ENCODE measurements around the gene SCAMP2.
A peak's percentile ranks its signal among the peaks of the same experiment; 100 is the strongest.

Gene SCAMP2

DNA sequence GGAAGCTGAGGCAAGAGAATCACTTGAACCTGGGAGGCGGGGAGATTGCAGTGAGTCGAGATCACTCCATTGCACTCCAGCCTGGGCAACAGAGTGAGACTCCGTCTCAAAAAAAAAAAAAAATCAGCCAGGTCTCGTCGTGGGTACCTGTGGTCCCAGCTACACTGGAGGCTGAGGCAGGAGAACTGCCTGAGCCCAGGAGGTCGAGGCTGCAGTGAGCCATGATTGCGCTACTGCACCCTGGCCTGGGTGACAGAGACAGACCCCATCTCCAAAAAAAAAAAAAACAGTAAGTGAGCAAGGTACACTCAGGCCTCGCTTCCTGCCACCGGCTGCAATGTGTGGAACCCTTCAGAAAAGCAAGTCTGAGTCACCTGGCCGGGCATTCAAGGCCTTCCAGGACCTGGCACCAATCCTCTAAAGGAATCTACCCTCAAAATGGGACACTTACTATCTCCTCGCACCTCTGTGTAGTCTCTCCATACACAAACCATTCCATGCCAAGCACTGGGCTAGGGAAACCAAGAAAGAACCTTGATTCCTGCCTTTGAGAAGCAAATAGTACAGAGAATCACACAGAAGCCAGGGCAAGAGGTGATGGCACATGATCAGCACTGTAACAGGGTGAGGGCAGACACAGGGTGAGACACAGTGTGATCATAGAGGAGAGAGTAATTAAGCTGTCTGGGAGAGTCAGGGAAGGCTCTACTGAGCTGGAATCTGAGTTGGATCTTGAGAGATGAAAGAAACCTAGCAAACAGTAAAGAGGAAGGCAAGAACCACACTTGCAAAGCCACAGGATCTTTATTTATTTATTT, 9.7 kb downstream of the SCAMP2 start:
- Histone ChIP-seq H3K36me3 (ENCODE audit: insufficient read depth, low read length) (0 out of 2 replicates have a peak, but pooled peaks cover 2% of the 10 kb centered on the region), H3K9me3 (ENCODE audit: control insufficient read depth, insufficient read depth, low read length) (peaks cover 5% of the 10 kb centered on the region; the same call in 1 of the 2 replicates), H3K9ac (ENCODE audit: low read depth, low read length) (no peak overlapping the region), H3K4me1 (ENCODE audit: insufficient read depth, low read length) (peaks cover 5% of the 10 kb centered on the region; the same call in 1 of the 2 replicates)

DNA sequence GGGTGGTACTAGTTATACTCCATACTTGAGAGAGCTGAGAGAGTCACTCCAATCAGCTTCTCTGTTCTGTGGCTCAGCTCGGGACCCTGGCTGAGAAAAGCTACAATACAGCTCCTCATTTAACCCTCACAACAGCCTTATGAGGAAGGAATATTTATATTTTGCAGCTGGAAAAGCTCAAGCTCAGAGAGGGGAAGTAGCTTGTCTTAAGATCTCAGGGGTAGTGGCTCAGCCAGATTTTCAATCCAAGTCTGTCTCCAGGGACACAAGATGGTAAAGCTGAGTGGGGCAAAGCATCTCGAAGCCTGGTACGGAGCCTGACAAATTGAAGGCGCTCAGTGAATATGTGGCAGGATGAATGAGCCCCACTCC, 14.8 kb downstream of the SCAMP2 start:
- Histone ChIP-seq H3K9me3 (ENCODE audit: control insufficient read depth, insufficient read depth, low read length) (no peaks in the 10 kb centered on the region), H3K4me1 (ENCODE audit: insufficient read depth, low read length) (no peaks in the 10 kb centered on the region; the same call in 1 of the 2 replicates), H3K36me3 (ENCODE audit: insufficient read depth, low read length) (no peaks in the 10 kb centered on the region), H3K9ac (ENCODE audit: low read depth, low read length) (no peak overlapping the region)

DNA sequence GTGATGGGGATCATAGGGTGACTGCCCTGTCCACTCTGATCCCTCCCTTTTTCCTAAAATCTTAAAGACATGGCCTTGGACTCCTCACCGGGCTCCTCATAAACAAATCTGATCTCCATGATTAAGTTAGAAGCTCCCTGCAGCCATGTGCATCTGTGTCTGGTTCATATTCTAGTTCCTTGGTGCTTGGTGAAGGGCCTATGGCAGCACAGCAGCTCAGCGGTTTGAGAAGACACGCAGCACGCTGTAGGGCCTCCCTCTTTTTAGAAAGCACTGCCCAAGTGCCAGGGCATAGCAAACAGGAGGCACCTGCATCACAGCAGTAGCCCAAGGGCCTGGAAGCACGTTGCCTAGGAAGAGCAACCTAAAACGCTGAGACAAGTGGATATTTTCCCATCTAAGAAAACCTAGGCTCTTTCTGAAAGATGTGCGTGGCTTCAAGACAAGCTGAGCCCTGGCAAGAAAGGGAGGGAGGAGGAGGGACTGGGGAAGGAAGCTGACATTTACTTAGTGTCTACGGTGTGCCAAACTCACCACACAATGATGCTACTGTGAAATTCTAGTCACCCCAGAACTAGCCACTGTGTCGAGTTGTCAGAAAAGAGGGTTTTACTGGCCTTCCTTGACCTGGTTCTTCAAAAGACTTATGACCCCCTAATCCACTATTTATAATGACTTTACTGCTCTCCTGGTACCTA, 15.3 kb downstream of the SCAMP2 start:
- Histone ChIP-seq H3K4me1 (ENCODE audit: insufficient read depth, low read length) (no peaks in the 10 kb centered on the region), H3K9ac (ENCODE audit: low read depth, low read length) (no peak overlapping the region), H3K36me3 (ENCODE audit: insufficient read depth, low read length) (no peaks in the 10 kb centered on the region), H3K9me3 (ENCODE audit: control insufficient read depth, insufficient read depth, low read length) (no peaks in the 10 kb centered on the region)

DNA sequence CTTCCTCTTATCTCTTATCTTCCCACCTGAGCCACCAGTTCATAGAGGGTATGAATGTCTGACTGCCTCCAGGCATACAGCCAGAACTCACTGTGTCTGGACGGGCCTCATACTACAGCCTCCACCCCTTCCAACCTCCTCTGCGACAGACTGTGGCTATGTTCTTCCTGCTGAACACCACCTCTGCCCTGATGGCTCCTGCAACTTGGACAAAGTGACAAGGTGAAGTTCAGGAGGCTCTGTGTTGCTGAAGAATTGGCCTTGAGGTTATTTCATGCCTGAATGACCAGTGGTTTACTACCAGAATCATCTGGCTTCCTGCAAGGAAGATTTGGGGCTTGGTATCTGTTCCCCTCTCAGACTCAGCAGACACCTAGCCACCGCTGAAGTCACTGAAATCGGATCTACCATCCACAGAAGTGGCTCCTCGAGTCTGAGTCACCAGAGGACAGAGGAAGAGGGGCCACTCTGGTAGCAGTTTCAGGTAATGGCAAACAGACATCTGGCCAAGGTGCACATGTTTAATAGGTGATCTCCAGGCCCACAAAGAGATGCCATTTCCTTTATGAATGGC, 16.0 kb downstream of the SCAMP2 start:
- Histone ChIP-seq H3K9ac (ENCODE audit: low read depth, low read length) (no peak overlapping the region), H3K4me1 (ENCODE audit: insufficient read depth, low read length) (no peaks in the 10 kb centered on the region), H3K36me3 (ENCODE audit: insufficient read depth, low read length) (no peaks in the 10 kb centered on the region), H3K9me3 (ENCODE audit: control insufficient read depth, insufficient read depth, low read length) (no peaks in the 10 kb centered on the region)

DNA sequence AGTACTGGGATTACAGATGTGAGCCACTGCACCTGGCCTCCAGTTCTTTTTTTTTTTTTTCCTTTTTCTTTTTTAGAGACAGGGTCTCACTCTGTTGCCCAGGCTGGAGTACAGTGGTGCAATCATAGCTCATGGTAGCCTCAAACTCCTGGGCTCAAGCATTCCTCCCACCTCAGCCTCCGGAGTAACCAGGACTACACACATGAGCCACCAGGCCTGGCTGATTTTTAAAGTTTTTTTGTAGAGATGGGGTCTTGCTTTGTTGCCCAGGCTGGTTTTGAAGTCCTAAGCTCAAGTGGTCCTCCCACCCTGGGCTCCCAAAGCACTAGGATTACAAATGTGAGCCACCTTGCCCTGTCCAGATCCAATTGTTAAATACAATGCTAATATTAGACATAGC, 16.6 kb downstream of the SCAMP2 start:
- Histone ChIP-seq H3K4me1 (ENCODE audit: insufficient read depth, low read length) (no peaks in the 10 kb centered on the region), H3K9me3 (ENCODE audit: control insufficient read depth, insufficient read depth, low read length) (no peaks in the 10 kb centered on the region), H3K9ac (ENCODE audit: low read depth, low read length) (no peak overlapping the region), H3K36me3 (ENCODE audit: insufficient read depth, low read length) (no peaks in the 10 kb centered on the region)

DNA sequence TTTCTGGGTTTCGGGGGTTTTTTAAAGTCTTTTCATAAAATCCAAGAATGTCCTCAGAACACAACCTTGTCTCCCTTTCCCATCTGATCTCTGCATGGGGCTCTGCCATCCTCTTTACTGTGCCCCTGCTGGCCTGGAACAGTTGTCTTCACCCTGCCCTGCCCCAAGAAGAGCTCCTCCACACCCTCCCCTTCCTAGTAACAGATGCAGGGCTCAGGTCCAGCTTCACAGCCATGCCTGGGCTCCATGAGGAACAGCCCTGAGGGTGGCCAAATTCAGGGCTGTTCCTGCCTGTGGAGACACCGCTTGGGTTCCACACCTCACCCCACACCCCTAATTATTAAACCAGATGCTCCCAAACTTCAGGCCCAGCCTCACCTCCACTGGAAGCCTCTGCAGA, 17.3 kb downstream of the SCAMP2 start:
- Histone ChIP-seq H3K9ac (ENCODE audit: low read depth, low read length) (no peak overlapping the region), H3K36me3 (ENCODE audit: insufficient read depth, low read length) (no peaks in the 10 kb centered on the region)

DNA sequence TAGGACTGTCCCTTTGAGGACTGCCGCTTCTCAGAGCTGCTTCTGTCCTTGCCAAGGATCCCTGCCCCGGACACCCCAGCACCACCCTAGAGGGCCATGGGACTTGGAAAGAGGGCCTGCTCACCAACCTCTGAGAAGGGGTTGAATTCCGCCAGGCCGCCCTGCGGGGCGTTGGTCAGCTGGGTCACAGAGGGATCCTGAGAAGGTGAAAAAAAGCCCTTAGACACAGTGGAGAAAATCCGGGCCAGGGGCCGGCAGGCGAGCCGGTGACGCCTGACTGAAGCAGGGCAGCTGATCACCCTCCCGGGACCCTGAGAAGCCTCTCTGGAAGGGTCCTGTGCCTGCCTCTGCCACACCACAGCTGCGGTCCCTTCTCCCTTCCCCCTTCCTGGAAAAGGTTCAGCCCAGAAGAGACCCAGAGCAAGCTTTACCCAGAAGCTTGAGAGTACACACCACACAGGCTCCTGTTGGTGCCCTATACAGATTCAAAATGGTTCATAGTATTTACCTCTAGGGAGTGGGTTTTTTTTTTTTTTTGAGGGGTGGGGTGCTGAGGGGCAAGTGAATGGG, 18.6 kb downstream of the SCAMP2 start:
- H3K9ac ChIP-seq (ENCODE audit: low read depth, low read length) = no peak overlapping the region
- no peaks in the 10 kb centered on the region for H3K4me1 ChIP-seq (ENCODE audit: insufficient read depth, low read length)
- H3K9me3 ChIP-seq (ENCODE audit: control insufficient read depth, insufficient read depth, low read length) = no peaks in the 10 kb centered on the region
- no peaks in the 10 kb centered on the region for H3K36me3 ChIP-seq (ENCODE audit: insufficient read depth, low read length)

More for the DNA sequence above, 17.3 kb downstream of the SCAMP2 start:
- H3K9me3 ChIP-seq (ENCODE audit: control insufficient read depth, insufficient read depth, low read length) = no peaks in the 10 kb centered on the region
- H3K4me1 ChIP-seq (ENCODE audit: insufficient read depth, low read length) = no peaks in the 10 kb centered on the region

DNA sequence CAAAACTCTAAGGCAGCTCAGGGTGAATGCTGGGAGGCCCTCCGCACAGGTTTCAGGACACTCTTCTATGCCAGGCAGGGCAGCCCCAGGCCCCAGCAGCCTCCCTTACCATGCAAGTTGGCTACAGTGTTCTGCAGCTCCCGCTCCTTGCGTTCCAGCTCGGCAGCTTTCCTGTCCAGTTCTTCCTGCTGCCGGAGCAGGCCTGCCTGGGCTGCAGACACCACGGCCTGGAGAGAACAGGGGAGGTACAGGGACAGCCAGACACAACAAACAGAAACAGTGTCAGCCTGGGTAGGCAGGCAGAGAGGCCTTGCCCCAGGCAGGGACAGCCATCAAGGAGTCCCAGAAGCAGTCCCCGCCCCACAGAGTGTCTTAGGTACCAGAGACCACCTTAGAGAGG, 21.2 kb downstream of the SCAMP2 start:
- H3K36me3 ChIP-seq (ENCODE audit: insufficient read depth, low read length) = no peaks in the 10 kb centered on the region; the same call in 1 of the 2 replicates

DNA sequence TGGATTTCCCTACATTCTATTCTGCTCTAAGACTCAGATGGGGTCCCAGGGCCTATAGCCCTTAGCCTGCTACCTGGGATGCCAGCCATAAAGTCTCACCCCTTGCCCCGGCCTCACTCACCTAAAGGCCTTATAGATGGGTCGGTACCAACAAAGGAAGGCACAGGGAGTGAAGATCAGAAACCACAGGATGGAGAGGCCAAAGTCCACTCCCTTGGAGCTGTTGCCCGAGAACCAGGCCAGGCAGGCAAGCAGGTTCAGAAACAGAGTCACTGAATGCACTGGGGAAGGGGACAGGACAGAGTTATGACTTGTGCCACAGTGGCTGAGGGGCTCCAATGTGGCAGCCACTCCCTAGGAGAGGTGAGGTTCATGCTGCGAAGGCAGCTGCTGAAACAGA, 22.8 kb downstream of the SCAMP2 start:
- H3K4me1 ChIP-seq (ENCODE audit: insufficient read depth, low read length) = no peaks in the 10 kb centered on the region
- no peaks in the 10 kb centered on the region for H3K9me3 ChIP-seq (ENCODE audit: control insufficient read depth, insufficient read depth, low read length)
- H3K9ac ChIP-seq (ENCODE audit: low read depth, low read length) = no peak overlapping the region
- H3K36me3 ChIP-seq (ENCODE audit: insufficient read depth, low read length) = no peaks in the 10 kb centered on the region; the same call in 1 of the 2 replicates

More for the DNA sequence above, 21.2 kb downstream of the SCAMP2 start:
- no peak overlapping the region for H3K9ac ChIP-seq (ENCODE audit: low read depth, low read length)
- no peaks in the 10 kb centered on the region for H3K4me1 ChIP-seq (ENCODE audit: insufficient read depth, low read length)
- H3K9me3 ChIP-seq (ENCODE audit: control insufficient read depth, insufficient read depth, low read length) = no peaks in the 10 kb centered on the region

DNA sequence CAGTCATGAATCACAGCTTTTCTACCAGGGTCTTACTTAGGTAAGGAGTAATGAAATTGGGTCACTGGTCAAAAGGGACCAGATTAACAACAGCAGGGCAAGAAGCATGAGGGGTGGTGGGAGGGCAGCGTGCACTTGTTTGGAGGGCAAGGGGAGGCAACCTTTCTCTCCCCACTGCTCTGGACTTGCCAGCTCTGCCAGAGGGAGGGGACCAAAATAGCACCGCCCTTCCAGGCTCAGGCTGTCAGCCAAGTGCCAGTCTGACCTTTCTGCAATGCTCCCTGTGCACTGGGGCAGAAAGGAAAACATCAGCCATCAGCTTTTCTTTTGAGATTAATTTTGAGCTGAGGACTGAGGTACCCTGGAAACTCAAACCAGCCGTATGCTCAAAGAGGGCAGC, 25.7 kb downstream of the SCAMP2 start:
- H3K36me3 ChIP-seq (ENCODE audit: insufficient read depth, low read length) = no peaks in the 10 kb centered on the region; the same call in 1 of the 2 replicates
- no peak overlapping the region for H3K9ac ChIP-seq (ENCODE audit: low read depth, low read length)
- H3K9me3 ChIP-seq (ENCODE audit: control insufficient read depth, insufficient read depth, low read length) = no peaks in the 10 kb centered on the region
- no peaks in the 10 kb centered on the region for H3K4me1 ChIP-seq (ENCODE audit: insufficient read depth, low read length)

DNA sequence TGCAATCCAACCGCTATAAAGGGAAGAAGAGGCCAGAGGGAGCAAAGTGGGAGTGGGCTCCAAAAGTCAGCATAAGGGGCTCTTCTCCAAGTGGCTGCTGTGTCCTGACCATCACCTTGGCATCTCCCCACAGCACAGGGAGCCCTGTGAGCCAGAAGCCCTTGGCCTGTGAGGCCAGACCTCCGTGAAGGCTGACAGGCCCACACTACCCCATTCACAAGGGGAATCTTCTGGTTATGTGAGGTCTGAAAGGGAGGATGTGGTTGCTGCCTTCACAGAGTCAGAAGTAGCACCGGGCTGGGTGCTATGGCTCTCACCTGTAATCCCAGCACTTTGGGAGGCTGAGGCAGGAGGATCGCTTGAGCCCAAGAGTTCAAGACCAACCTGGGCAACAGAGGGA, 27.6 kb downstream of the SCAMP2 start:
- Histone ChIP-seq H3K4me1 (ENCODE audit: insufficient read depth, low read length) (no peaks in the 10 kb centered on the region), H3K9me3 (ENCODE audit: control insufficient read depth, insufficient read depth, low read length) (no peaks in the 10 kb centered on the region), H3K36me3 (ENCODE audit: insufficient read depth, low read length) (no peaks in the 10 kb centered on the region; the same call in 1 of the 2 replicates), H3K9ac (ENCODE audit: low read depth, low read length) (no peak overlapping the region)

DNA sequence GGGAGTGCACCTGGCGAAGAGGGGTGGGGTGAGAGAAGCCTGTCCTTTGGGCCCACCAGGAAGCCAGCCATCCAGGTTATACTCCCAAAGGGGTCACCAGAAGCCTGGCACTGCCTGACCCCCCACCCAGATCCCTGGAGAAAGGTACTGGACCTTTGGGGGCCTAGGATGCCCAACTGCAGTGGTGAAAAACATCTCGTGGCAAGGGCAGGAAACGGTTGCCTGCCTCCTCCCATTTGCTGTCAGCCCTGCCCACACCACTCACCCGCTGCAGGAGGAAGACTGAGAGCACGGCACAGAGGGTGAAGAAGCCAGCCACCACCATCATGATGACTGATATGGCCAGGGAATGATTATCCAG, 28.0 kb downstream of the SCAMP2 start:
- H3K9me3 ChIP-seq (ENCODE audit: control insufficient read depth, insufficient read depth, low read length) = no peaks in the 10 kb centered on the region
- H3K4me1 ChIP-seq (ENCODE audit: insufficient read depth, low read length) = no peaks in the 10 kb centered on the region
- H3K36me3 ChIP-seq (ENCODE audit: insufficient read depth, low read length) = no peaks in the 10 kb centered on the region; the same call in 1 of the 2 replicates
- H3K9ac ChIP-seq (ENCODE audit: low read depth, low read length) = no peak overlapping the region

DNA sequence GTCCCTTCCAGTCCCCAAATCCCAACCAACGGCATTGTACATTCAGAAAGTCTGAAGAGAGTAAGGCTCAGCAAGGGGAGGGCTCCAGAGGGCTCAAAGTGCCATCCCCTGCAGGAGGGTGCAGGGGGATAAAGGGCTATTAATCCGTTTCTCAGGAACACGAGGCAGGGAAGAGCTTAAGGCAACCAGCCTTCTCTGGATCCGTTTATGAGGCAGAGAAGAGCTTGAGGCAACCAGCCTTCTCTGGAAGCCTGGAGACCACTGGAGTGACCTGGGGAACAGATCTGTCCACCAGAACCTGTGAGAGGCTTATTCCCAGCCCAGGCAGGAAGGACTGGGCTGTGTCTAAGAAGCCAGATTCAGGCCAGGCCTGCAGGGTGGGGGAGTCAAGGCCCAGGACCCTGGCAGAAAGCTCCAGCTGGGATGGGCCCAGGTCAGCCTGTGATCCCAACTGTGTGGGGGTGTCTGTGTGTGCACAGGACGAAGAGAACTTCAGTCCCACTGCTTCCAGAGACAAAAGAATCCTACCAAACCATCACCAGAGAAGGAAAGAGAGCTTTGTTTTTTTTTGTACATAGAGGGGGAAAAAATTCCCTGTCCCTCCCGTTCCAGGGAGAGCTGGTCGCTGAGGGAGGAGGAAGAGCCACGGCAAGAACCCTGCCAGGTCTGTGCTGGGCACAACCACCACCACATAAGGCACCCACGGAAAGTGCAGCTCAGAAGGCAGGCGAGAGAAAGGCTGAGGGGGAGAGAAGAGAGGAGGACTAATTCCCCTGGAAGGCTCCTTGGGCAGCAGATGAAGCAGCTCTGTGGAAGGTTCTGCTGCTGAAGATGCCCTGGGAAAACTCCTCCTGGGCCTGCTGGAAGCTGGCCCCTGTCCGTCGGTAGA, 28.6 kb downstream of the SCAMP2 start:
- Histone ChIP-seq H3K4me1 (ENCODE audit: insufficient read depth, low read length) (no peaks in the 10 kb centered on the region), H3K36me3 (ENCODE audit: insufficient read depth, low read length) (no peaks in the 10 kb centered on the region; the same call in 1 of the 2 replicates), H3K9ac (ENCODE audit: low read depth, low read length) (no peak overlapping the region)

DNA sequence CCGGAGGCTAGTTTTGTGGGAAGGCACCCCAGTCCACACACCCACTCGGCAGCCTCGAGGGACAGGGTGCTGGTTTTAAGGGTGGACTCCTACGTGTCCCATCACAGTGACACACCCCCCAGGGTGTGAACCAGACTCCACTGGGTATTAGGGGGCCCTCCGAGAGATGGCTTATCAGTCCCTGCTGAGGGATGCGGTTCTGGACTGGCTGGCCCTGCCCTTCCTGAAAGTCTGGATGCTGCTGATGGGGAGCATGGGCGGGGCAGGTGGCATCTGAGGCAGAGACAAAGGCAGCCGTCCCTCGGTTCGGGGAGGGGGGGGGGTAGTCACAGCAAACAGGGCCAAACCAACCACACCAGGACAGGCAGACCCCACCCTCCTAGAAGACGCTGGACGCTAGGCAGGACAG, 29.3 kb downstream of the SCAMP2 start:
- no peaks in the 10 kb centered on the region for H3K9me3 ChIP-seq (ENCODE audit: control insufficient read depth, insufficient read depth, low read length)
- H3K36me3 ChIP-seq (ENCODE audit: insufficient read depth, low read length) = no peaks in the 10 kb centered on the region; the same call in 1 of the 2 replicates
- H3K9ac ChIP-seq (ENCODE audit: low read depth, low read length) = peak overlapping the region; percentile 82
- H3K4me1 ChIP-seq (ENCODE audit: insufficient read depth, low read length) = no peaks in the 10 kb centered on the region

More for the DNA sequence above, 28.6 kb downstream of the SCAMP2 start:
- no peaks in the 10 kb centered on the region for H3K9me3 ChIP-seq (ENCODE audit: control insufficient read depth, insufficient read depth, low read length)

Measured in ES-I3 (cell line).